ENCODE measurements around the gene APOO. TPM values are rescaled to one million over a fixed set of nuclear protein-coding genes. Genes with fewer than 3 reads are reported as not detected.

The APOO gene
- total RNA-seq, 1 donor from 2014 or later, result 18.3 TPM

DNA sequence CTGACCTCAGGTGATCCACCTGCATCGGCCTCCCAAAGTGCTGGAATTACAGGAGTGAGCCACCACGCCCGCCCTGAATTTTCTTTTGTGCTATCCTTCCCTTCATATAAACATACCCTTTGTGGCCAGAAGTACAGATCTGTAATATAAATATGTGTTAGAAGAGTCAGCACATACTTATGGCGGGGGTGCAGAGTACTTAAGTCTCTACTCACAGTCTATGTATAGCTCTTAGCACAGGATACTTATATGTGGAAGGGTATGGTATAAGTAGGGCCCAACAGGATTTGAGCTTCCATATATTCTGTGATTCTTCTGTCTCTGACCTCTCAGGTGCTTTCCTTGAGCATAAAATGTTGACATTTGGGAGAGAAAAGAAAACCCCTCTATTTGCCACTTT is 18.3 kb upstream of the APOO start:
- Mint-ChIP-seq H3K9me3 (ENCODE audit: unreplicated experiment) (no peaks in the 10 kb centered on the region), H3K36me3 (ENCODE audit: low read depth, unreplicated experiment) (no peaks in the 10 kb centered on the region), H3K27ac (ENCODE audit: unreplicated experiment) (no peak overlapping the region), H3K4me1 (ENCODE audit: unreplicated experiment) (peaks cover under 1% of the 10 kb centered on the region), H3K27me3 (ENCODE audit: unreplicated experiment) (no peaks in the 10 kb centered on the region), H3K4me3 (ENCODE audit: unreplicated experiment) (no peak overlapping the region)
- no peak for DNase-seq (ENCODE audit: low spot score)
- TF ChIP-seq, protein P1, sequence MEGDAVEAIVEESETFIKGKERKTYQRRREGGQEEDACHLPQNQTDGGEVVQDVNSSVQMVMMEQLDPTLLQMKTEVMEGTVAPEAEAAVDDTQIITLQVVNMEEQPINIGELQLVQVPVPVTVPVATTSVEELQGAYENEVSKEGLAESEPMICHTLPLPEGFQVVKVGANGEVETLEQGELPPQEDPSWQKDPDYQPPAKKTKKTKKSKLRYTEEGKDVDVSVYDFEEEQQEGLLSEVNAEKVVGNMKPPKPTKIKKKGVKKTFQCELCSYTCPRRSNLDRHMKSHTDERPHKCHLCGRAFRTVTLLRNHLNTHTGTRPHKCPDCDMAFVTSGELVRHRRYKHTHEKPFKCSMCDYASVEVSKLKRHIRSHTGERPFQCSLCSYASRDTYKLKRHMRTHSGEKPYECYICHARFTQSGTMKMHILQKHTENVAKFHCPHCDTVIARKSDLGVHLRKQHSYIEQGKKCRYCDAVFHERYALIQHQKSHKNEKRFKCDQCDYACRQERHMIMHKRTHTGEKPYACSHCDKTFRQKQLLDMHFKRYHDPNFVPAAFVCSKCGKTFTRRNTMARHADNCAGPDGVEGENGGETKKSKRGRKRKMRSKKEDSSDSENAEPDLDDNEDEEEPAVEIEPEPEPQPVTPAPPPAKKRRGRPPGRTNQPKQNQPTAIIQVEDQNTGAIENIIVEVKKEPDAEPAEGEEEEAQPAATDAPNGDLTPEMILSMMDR (IDR thresholded peaks at IDR 0.05; ENCODE audit: unreplicated experiment), result no peak

DNA sequence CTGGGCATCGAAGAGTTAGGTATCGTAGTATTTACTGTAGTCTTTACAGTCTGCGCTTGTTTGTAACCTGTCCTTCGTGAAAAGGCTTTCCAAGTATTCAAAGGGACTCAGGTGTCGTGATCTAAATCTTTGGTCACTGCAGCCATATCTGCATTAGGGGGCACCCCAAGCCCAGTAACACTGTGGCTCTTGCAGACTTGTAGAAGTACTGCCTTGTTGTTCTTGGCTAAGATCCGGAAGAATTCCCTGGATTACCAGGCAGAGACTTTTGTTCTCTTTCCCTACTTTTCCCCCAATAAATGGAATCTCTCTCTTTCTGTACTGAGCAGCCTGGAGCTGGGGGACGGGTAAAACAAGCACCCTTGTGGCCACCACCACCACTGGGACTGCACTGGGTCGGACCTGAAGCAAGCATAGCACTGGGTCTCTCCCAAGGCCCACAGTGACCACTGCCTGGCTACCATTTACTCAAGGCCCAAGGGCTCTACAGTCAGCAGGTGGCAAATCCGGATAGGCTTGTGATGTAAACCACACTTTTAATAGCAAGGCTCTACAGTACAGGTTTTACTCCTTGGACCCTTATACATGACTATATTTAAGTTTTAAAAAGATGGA is 12.1 kb upstream of the APOO start:
- DNase-seq (ENCODE audit: low spot score), result peak; percentile 10
- Mint-ChIP-seq H3K36me3 (ENCODE audit: low read depth, unreplicated experiment) (no peaks in the 10 kb centered on the region), H3K27me3 (ENCODE audit: unreplicated experiment) (no peaks in the 10 kb centered on the region), H3K4me1 (ENCODE audit: unreplicated experiment) (no peaks in the 10 kb centered on the region), H3K27ac (ENCODE audit: unreplicated experiment) (no peak overlapping the region), H3K4me3 (ENCODE audit: unreplicated experiment) (no peak overlapping the region), H3K9me3 (ENCODE audit: unreplicated experiment) (no peaks in the 10 kb centered on the region)
- TF ChIP-seq, protein P1 (IDR thresholded peaks at IDR 0.05; ENCODE audit: unreplicated experiment), result no peak

DNA sequence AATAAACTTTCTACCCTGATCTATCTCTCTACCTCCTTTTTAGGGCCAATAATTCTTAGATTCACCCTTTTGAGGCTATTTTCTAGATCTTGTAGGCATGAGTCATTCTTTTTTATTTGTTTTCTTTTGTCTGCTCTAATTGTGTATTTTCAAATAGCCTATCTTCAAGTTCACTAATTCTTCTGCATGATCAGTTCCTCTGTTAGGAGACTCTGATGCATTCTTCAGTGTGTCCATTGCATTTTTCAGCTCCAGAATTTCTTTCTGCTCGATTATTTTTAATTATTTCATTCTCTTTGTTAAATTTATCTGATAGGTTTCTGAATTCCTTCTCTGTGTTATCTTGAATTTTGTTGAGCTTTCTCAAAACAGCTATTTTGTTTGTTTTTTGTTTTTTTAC is 11.4 kb upstream of the APOO start:
- TF ChIP-seq, protein P1 (IDR thresholded peaks at IDR 0.05; ENCODE audit: unreplicated experiment), result no peak
- no peaks in the 10 kb centered on the region for H3K27me3 Mint-ChIP-seq (ENCODE audit: unreplicated experiment)
- no peaks in the 10 kb centered on the region for H3K4me1 Mint-ChIP-seq (ENCODE audit: unreplicated experiment)
- H3K4me3 Mint-ChIP-seq (ENCODE audit: unreplicated experiment), result no peak overlapping the region
- no peak overlapping the region for H3K27ac Mint-ChIP-seq (ENCODE audit: unreplicated experiment)
- DNase-seq (ENCODE audit: low spot score), result no peak
- no peaks in the 10 kb centered on the region for H3K36me3 Mint-ChIP-seq (ENCODE audit: low read depth, unreplicated experiment)
- no peaks in the 10 kb centered on the region for H3K9me3 Mint-ChIP-seq (ENCODE audit: unreplicated experiment)

DNA sequence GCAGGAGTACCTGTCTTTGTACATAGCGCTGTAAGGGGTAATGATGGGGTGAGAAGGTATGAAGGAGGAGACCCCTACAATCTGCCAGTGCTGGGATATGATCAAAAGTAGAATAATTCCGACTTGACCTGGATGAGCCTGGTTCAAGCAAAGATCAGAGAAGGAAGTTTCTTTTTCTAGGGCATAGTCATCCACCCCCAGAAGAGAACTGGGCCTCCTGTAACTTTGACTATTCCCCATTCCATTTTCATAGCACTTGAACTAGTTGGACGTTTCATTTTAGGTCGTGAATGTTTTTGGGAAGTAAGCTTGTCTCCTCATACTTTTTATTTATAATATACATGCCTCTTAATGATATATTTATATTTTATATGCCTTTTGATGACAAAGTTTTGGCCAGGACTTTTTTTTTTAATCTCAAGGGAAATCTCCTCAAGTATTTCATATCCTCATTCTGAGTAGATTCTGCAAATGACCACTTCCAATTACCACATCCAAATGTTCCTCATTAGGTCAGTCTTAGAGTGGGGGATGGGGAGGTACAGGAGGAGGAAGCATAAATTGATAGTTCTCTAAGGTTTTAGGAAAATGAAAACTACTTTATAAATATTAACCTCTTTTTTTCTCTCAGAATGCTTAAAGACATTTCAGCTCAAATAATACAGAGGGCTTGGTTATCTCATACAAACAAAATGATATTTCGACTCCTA is 3.5 kb upstream of the APOO start:
- no peaks in the 10 kb centered on the region for H3K36me3 Mint-ChIP-seq (ENCODE audit: low read depth, unreplicated experiment)
- H3K27me3 Mint-ChIP-seq (ENCODE audit: unreplicated experiment), result no peaks in the 10 kb centered on the region
- H3K9me3 Mint-ChIP-seq (ENCODE audit: unreplicated experiment), result no peaks in the 10 kb centered on the region
- DNase-seq (ENCODE audit: low spot score), result no peak
- H3K4me1 Mint-ChIP-seq (ENCODE audit: unreplicated experiment), result no peaks in the 10 kb centered on the region
- TF ChIP-seq, protein P1 (IDR thresholded peaks at IDR 0.05; ENCODE audit: unreplicated experiment), result no peak
- no peak overlapping the region for H3K4me3 Mint-ChIP-seq (ENCODE audit: unreplicated experiment)
- no peak overlapping the region for H3K27ac Mint-ChIP-seq (ENCODE audit: unreplicated experiment)
